Prostate gland (tissue), 2 donors: ENCODE results near the gene RMI2.

ENCODE experiments used
- POLR2AphosphoS5 ChIP-seq: sonication (generic); formaldehyde crosslinking; IDR thresholded peaks from one replicate; pipeline ENCODE4 v1.6.1; 2017; ENCODE audit warnings: antibody characterized with exemption
- TF ChIP-seq, protein P1 (sequence below), 4 experiments: fragments of 200-600 bp in 2 of 4; fragments of 450-650 bp in 2 of 4; sonication (generic) in 2 of 4; IDR thresholded peaks; 1 replicate in 3 of 4; 2 replicates in 1 of 4; pipeline ENCODE4 v1.5.1; 2016 to 2019; ENCODE audit warnings: antibody characterized with exemption in 4 of 4, mild to moderate bottlenecking in 2 of 4, moderate library complexity in 2 of 4

DNA sequence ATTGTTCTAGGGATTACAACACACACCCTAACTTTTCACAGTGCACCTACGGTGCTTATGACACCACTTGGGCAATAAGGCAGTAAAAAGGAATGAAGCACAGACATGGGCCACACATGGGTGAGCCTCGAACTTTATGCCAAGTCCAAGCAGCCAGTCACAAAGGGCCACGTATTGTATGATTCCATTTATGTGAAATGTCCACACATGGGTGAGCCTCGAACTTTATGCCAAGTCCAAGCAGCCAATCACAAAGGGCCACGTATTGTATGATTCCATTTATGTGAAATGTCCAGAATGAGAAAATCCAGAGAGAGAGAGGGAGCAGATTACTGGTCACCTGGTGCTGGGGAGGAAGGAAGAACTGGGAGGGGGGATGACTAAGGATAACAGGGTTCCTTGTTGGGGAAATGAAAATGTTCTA, 22.2 kb downstream of the RMI2 start:
- TF ChIP-seq, protein P1, sequence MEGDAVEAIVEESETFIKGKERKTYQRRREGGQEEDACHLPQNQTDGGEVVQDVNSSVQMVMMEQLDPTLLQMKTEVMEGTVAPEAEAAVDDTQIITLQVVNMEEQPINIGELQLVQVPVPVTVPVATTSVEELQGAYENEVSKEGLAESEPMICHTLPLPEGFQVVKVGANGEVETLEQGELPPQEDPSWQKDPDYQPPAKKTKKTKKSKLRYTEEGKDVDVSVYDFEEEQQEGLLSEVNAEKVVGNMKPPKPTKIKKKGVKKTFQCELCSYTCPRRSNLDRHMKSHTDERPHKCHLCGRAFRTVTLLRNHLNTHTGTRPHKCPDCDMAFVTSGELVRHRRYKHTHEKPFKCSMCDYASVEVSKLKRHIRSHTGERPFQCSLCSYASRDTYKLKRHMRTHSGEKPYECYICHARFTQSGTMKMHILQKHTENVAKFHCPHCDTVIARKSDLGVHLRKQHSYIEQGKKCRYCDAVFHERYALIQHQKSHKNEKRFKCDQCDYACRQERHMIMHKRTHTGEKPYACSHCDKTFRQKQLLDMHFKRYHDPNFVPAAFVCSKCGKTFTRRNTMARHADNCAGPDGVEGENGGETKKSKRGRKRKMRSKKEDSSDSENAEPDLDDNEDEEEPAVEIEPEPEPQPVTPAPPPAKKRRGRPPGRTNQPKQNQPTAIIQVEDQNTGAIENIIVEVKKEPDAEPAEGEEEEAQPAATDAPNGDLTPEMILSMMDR (IDR thresholded peaks at IDR 0.05) = no peak
- no peak for TF ChIP-seq POLR2AphosphoS5
